Pulmonary artery endothelial cell (primary cell): ENCODE data around the gene TEDC1. TPM values are rescaled to one million over a fixed set of nuclear protein-coding genes. Genes with fewer than 3 reads are reported as not detected.

ENCODE experiments used
- DNase-seq: peaks from one replicate; pipeline ENCODE4 v3.0.0-alpha.2; 2011; ENCODE audit warnings: low read depth, low spot score
- total RNA-seq: library from RNA; depleted of rRNA; stranded (reverse); fragments of >200 nt; gene quantifications from 2 replicates; pipeline ENCODE4 v1.2.3, GENCODE V29; 2014

The TEDC1 gene
- total RNA-seq, 1 donor from 2014 or later = 14.2 TPM

DNA sequence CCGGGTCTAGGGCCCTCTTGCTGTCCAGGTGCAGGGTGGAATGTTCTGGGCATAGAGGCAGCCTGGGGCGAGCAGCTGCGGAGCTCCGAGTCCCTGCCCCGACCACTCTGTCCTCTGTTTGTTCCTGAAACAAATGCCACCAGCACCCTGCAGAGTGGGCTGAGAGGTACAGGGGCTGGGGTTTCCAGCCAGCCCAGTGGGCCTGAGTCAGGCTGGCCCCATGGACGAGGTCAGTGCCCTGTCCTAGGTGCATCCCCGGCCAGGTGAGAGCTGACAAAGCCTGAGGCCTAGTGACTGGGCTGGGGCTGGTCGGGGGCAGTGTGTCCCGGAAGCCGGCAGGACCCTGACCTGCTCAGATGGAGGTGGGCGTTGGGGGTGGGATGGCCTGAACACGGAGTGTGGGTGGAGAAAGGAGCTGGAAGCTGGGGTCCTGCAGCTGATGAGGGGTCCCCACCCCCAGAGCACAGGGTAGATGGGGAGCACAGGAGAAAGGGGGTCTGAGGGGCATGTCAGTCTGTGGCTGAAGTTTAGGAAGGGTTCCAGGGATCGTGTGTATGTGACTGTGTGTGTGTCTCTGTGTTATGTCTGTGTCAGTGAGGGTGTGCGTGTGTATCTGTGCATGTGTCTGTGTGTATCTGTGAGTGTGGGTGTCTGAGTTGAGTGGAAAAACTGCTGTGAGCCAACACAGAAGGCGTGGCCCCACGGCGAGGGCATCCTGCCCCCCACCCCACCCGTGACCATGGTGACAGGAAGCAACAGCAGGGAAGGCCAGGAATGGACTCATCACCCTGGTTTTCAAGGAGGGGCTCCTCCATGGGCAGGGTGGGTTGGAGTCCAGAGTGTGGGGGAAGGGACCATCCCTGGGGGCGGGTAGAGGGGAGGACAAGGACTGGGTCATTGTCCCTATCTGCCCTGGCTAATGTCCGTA, 6.7 kb upstream of the TEDC1 start:
- DNase-seq = no peak

DNA sequence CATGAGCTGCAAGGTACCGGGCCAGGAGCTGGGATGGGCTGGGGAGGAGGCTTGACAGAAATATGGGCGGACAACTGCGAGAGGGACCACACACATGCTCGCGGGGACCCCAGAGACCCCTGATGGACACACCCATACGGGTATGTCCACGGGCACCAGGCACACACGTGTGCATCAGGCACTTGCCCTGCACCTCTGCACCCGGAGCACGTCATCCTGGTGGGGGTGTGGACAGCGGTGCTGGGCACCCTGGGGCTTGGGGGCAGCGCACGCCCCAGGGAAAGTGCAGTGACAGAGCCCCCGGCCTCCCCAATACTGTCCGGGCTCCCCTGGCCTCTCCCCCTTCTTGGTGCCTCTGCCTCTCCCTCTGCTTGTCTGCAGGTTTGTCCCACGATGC, 6.1 kb upstream of the TEDC1 start:
- no peak for DNase-seq

DNA sequence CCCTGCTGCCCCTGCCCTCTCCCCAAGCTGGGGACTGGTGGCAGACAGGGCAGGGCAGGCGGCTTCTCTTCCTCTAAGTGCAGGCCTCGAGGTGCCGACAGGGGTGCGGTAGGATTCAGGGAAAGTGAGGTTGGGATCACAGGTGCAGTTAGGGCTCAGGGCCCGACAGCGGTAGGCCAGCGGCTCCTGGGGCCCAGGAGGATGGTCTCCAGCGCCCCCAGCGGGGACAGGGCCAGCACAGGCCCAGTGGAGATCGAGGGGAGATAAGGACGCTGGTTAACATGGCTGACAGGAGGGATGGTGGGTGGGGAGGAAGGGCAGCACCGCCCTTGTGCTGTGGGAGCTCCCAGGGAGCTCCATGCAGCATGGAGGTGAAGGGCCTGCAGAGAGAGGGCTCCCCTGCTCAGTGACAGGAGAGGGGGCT, 5.3 kb upstream of the TEDC1 start:
- no peak for DNase-seq

DNA sequence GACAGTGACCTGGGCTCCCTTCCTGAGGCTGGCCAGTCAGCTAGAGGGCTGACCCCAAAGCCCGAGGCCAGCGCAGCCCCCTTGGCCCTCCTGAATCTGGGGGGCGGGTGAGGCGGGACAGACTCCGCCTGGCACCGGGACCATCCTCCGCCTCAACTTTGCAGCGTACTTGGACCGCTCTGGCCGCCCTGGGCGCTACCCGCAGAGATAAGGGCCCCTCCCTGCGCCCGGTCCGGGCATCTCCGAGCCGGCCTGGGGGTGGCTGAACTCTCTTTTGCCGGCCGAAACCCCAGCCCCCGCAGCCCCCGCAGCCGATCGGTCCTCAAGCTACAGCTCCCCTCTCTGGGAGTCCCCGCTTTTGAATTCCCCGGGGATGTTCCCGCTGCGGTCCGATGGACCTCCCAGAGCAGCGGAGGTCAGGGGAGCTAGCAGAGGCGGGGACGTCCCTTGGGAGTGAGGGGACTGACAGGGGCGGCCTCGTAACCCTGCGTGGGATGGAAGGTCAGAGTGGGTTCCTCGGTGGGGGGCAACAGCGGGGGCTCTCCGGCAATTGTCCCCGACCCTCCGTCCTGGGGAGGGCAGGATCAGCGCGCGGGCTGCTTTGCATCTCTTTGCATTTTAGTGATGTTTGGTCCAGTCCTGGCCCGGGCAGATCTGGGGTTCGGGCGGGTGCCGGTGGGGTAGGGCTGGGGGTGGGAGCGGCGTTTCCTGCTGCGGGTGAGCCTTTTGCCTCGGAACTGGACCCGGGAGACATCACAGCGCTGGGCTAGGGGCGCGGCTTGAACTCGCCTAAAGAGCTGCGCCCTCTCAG, 4.7 kb upstream of the TEDC1 start, which contains the start of gene CRIP1:
Gene CRIP1, plus strand, starts transcription at position 724 of the 811 bp plus-strand sequence. CDS start 374 bp downstream, outside the sequence.
- no peak for DNase-seq

DNA sequence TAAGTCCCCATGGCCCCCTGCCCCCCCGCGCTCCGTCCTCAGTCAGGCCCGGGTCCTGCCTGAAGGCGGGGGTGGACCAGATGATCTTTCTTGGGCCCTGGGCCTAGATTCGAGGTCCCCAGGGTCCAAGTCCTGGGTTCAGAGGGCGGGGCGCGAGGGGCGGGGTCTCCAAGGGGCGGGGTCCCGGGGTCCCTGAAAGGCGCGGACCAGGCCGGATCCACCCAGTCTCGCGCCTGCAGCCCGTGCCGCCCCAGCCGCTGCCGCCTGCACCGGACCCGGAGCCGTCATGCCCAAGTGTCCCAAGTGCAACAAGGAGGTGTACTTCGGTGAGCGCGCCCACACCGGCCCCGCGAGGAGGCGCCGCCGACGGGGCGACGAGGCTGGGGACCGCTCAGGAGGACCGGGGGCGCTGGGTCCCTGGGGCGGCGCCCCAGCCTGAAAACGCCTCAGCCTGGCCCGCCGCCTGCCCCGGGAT, 4.0 kb upstream of the TEDC1 start:
- DNase-seq = no peak

DNA sequence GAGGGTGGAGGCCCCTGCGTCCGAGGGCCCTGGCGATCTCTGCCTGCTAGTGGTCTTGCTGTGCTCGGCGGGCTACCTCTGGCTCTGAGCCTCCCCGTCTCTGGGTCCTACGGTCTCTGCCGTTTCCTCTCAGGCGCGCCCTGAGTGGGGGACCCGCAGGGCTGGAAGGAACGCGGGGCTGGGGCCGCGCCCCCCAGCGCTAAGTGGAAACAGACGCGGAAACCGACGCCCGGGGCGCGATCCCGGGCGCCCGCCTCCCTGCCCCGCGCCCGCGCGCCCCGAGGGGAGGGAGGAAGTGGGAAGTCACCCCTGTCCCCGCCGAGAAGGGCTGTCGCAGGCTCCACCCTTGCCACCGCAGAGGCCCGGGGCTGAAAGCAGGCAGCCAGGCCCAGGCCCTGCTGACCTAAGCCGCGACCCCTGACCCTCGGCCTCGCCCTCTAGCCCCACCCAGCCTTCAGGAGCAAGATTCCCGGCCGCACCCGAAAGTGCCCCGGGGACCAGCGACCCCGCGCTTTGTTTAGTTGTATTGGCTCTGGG, 3.5 kb upstream of the TEDC1 start:
- no peak for DNase-seq

DNA sequence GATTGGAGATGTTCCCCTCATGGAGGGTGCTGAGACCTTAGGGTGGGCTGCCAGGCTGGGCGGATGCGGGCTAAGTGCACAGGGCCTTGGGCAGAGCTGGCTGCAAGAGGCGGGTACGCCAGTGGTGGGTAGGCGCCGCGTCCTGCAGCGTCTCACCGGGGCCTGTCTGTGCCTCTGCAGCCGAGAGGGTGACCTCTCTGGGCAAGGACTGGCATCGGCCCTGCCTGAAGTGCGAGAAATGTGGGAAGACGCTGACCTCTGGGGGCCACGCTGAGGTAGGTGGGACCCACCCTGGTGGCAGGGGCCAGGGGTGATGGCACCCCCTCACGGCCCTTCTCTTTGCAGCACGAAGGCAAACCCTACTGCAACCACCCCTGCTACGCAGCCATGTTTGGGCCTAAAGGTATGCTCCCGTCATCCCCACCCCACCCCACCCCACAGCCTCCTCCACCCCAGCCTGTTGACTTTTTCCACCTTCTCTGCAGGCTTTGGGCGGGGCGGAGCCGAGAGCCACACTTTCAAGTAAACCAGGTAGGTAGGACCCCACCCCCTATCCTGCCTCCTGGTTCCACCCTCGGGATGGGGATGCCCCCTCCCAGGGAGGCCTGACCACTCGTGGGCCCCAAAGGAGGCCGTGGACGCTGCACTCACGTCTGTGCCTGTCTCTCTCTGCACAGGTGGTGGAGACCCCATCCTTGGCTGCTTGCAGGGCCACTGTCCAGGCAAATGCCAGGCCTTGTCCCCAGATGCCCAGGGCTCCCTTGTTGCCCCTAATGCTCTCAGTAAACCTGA, 2.9 kb upstream of the TEDC1 start:
- DNase-seq = no peak

DNA sequence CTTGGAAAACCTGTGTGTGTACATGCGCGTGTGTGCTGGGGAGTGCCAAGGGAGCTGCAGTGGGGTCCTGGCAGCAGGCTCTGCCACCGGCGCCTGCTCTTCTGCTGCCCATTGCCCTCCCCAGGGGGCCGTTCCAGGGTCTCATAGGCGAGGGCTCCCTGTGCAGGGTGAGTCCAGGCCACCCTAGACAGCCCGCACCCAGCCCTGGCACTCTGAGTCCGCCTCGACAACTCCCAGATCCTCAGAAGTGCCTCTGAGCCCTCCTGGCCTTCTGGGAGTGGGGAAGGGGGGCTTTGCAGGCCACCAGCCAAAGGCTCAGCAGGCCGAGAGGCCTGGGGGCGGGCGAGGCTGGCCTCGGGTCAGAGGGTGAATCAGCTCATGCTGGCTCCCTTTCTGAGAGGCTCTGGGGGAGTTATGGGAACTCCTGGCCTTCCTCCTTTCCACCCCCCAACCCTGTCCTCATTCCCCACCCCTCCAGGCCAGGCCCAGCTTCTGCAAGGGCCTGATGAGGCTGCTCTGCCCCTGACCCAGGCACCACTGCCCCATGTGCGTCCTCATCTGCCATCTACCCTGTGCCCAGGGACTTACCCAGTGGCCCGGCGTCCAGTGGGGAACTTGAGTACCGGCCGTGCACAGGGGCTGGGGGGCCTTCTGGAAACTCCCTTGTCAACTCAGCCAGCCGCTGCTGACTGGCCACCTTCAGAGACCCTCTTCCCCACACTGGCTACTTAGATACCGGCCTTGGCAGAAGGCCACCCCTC, 2.1 kb upstream of the TEDC1 start:
- DNase-seq = no peak

DNA sequence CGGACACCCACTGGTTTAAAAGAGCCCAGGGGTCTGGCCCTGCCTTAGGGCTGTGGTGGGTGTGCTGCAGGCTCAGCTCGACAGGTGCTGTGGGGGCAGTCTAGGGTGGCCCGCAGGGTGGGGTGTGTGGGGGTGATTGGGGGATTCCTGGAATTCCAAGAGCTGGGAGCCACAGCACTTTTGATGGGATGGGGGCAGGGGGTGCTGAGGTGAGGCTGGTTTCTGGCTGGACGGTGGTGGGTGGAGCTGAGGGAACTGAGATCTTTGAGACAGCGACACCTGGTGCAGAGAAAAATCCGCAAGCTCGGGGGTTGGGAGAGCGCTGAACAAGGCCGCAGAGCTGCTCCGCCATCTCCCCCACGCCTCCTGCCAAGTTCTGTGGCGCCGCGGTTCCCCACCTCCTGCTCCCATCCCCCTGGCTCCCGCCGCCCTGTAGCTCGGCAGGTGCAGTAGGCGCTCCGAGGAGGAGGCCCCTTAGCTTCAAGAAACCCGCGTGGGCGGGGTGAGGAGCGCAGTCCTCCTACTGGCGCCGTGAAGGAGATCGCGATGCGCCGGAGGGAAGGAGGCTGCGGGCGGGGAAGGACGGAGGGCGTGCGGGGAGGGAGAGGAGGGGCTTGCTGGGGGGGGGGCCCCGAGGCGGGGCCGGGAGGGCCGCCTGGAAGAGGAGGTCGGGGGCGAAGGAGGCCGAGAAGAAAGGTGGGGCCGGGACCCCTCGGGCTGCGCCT, 1.3 kb upstream of the TEDC1 start:
- DNase-seq = no peak

DNA sequence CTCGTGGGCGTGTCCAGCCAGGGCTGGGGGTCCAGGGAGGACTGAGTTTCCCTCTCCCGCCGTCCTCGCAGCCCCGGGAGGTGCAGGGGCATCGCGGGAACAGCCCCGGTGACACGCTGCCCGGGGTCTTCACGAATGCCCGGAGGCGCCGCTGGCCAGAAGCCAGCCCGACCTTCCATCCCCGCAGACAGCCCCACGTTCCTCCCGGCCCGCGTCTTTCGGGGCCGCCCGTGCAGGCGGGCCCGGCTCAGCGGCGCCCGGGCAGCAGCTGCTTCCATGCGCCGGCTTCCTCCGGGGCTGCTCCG, 827 bp upstream of the TEDC1 start:
- no peak for DNase-seq

DNA sequence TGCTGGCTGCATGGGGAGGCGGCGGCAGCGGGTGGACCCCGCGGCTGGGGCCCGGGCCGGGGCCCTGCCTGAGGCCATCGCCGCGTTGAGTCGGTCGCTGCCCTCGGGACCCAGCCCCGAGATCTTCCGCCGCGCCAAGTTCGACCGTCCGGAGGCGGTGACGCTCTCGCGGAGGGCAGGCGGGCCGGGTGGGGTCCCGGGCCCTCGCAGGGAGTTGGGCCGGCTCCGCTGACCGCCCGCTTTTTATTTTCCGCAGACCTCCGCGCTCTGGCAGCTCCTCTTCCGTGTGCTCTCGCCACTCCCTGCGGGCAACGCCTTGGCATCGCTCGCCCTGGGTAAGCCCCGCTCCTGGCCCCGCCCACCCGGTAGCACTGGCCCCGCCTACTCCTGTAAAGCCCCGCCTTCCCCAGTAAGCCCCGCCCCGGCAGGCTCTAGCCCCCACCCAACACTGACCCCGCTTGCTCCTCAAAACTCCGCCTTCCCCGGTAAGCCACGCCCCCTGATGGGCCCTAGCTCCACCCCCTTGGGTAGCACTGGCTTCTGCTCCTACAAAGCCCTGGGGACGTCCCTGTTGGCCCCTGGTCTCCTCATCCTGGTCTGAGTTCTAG, 424 bp downstream of the TEDC1 start:
- DNase-seq = no peak

DNA sequence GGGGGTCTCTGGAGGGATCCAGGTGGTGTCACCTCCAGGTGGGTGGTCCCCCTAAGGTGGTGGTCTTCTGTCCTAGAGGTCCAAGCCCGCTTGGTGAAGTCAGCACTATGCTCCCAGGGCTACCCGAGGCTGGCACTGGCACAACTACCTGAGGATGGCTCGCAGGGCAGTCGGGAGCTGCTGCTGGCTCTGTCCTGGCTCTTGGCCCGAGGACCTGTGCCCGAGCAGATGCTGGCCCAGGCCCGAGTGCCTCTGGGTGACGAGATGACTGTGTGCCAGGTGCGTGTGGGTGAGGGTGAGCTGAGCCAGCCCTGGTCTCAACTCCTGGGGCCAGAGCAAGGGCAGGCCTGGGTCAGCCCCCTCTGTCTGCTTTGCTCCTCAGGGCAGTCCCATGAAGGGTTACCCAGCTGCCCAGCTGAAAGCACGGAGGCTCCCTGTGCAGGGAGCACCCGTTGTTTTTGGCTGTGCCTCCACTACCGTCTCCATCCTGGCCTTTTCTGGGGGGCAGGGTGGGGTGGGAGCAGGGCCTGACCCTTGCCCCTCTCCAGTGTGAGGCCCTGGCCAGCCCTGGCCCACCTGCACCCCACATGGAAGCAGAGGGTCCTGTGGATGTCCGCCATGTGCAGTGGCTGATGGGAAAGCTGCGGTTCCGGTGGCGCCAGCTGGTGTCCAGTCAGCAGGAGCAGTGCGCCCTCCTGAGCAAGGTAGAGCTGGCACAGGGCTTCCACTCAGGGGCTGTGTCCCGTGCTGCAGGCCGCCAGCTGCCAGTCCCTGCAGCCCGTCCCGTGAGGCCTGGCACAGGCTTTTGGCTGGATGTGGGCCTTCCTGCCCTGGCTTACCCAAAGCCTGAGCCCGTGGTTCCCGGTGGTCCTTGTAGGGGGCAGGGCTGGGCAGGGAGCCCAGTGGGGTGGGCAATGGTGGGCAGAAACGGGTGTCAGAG, 1.3 kb downstream of the TEDC1 start:
- no peak for DNase-seq

DNA sequence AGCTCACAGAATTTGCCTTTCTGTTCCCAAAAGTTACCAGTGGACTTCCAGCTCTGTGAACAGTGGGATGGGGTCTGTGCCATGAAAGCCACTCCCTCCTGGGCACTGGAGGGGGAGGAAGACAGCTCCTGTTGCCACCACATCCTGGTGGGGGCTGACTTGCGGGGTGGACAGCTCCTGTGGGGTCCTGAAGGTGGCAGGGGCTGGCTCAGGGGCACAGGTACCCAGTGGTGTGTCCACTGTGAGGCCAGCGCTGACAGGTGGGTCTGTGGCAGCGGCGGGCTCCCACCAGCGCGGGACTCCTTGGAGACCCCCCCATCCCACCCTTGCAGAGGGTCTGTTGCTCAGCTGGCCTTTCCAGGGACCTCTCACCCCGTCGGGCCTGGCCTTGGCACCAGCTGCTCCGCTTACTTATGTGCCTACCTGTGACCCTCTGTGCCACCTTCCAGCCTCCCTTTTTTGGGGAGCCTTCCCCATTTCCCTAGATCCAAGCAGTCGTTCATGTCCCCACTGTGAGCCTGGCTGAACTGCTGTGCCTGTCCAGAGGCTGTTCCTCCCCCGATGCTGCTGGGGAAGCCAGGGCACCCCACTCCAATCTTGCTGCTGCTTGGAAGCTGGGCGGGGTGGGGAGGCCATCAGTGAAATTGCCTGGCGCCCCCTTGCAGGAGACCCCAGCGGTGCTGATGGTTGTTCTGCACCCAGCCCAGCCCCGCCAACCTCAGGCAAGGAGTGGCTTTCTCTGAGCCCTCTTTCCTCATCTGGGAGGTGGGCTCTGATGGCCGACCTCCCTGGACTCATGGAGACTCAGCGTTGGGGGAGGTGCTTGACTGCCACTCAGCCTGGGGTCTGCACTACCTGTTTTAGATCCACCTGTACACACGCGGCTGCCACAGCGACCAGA, 2.2 kb downstream of the TEDC1 start:
- no peak for DNase-seq

DNA sequence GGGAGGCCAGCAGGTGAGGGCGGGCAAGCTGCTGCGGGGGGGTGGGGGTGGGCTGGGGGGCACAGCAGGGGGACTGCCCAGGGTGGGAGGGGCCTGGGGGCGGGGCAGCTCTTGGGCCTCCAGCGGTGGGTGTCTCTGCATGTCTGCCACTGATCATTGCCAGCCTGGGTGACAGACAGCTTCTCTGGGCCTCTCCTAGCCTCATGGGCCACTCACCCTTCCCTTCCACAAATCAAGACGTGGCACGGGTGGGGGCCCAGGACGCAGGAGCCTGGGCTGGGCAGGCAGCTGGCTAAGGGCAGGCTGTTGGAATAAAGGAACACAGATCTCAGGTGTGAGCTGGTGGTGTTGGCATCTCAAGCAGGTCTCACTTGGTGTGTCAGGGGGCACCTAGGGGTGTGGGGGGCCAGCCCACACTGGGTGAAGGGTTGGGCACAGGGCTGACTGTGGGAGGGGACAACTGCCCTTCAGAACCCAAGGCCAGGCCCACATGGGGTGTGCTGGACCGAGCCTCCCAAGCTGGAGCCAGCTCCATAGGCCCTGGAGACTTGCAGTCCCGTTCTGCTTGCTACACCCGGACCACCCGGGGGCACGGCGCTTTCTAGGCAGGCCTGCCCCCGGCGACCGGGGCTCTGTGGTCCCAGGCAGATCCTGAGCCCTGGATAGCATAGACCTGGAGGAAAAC, 3.0 kb downstream of the TEDC1 start:
- DNase-seq = no peak

DNA sequence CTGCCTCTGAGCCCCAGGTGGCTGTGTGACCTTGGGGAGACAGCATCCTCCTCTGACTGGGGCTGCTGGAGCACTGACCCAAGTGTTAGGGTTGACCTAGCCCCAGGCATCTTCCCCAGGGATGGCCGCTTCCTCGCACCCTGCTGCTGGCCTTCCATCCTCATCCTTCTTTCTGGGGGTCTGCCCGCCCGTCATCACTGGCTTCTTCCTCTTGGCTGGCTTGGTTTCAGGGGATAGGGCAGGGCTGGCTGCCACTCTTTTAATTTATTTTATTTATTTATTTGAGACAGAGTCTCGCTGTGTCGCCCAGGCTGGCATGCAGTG, 3.5 kb downstream of the TEDC1 start:
- DNase-seq = no peak

DNA sequence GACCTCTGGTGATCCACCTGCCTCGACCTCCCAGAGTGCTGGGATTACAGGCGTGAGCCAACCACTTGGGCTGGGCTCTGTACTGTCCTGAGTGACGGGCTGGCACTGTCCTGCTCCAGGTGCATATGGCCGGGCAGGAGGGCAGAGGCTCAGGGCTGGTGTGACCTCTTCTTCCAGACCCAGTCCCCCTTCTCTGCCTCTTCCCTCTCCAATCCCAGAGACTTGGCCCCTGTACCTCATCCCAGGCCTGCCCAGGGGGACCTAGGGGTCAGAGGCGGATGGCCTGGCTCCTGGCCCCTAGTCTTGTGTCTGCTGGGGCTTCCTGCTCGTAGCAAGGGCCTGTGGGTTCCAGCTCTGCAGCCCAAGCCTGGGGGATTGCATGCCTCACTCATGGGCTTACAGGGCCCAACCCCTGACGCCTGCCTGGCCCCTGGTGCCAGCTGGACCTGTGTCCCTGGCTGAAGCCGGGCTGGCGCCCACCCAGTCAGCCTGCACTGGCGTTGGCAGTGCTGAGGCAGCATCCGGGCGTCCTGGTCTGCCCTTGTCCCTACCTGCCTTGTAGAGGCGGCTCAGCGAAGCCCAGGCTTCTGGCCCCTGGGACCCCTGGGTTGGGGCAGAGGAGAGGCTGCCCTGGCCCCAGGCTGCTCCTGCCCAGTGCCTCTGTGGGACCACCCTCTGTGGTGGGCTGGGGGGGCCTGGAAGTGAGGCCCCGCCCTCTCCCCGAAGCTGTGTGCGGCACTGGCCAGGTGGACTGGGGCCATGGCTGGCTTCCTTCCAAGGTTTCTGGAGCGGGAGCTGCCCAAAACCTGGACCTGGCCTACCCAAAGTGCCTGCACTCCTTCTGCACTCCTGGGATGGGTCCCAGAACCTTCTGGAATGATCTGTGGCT, 4.3 kb downstream of the TEDC1 start:
- DNase-seq = no peak
